HCT116 (cell line): ENCODE measurements around the gene PYY. TPM values are rescaled to one million over a fixed set of nuclear protein-coding genes. Genes with fewer than 3 reads are reported as not detected.

Experiments used
- ATAC-seq: fragments of 200-7000 bp; cut with Tn5 transposase; 2 replicates; pipeline ENCODE4 v1.9.1; 2020; ENCODE audit warnings: mild to moderate bottlenecking, moderate library complexity
- BruUV-seq: library from RNA; stranded (reverse); fragments of 400-500 nt; replicated peaks from 2 replicates; lab custom pipeline; 2021; lab: Mats Ljungman, UMichigan
- CTCF ChIA-PET: fragments of 300-600 bp; sonication (Branson Sonifier 250); formaldehyde crosslinking; loops from one replicate; lab custom pipeline; 2021; ENCODE audit warnings: antibody characterized with exemption; lab: Charles Lee
- POLR2A ChIA-PET: fragments of 300-600, 350-600 bp; sonication (Branson Sonifier 250); formaldehyde crosslinking; loops from one replicate; lab custom pipeline; 2021; ENCODE audit warnings: antibody characterized with exemption; lab: Charles Lee
- RAD21 ChIA-PET, 2 experiments: fragments of 300-600 bp; sonication (Branson Sonifier 250); formaldehyde crosslinking; loops; one replicate each; lab custom pipeline; 2023; ENCODE audit warnings: low total read pairs in 2 of 2; ENCODE audit not compliant: uncharacterized antibody in 2 of 2, unreplicated experiment in 2 of 2, low non-redundant PET in 1 of 2; lab: Charles Lee
- DNase-seq: peaks from one replicate; pipeline ENCODE4 v3.0.0-alpha.2; 2010; ENCODE audit warnings: low read depth, low spot score
- H2AFZ ChIP-seq: fragments of 200-600 bp; shearing (Covaris generic), sonication (generic); 2 replicates; pipeline ENCODE4 v1.6.1; 2017; ENCODE audit warnings: low read depth, mixed run types, mixed read lengths, antibody characterized with exemption, low read length; ENCODE audit not compliant: poor library complexity, severe bottlenecking
- H3K27ac ChIP-seq: 2 replicates; pipeline ENCODE4 v1.5.1; 2012; ENCODE audit warnings: low read depth, low read length
- H3K27me3 ChIP-seq: fragments of 200-600 bp; sonication (generic); 2 replicates; pipeline ENCODE4 v1.6.1; 2016; ENCODE audit warnings: mixed run types, low read length, mixed read lengths; ENCODE audit not compliant: insufficient read depth
- H3K36me3 ChIP-seq, 2 experiments: fragments of 200-500 bp in 1 of 2; fragments of 200-600 bp in 1 of 2; sonication (Bioruptor generic) in 1 of 2; sonication (generic) in 1 of 2; 2 replicates each; pipeline versions ENCODE4 v1.5.1 to v1.6.1; 2014 to 2016; ENCODE audit warnings: low read length in 2 of 2, inconsistent platforms in 1 of 2, mixed read lengths in 1 of 2, mixed run types in 1 of 2; ENCODE audit not compliant: insufficient read depth in 2 of 2, control insufficient read depth in 1 of 2
- H3K4me1 ChIP-seq, 2 experiments: fragments of 200-600 bp in 1 of 2; sonication (generic) in 1 of 2; 2 replicates each; pipeline versions ENCODE4 v1.5.1 to v1.6.1; 2012 to 2017; ENCODE audit warnings: low read length in 2 of 2, inconsistent platforms in 1 of 2, mild to moderate bottlenecking in 1 of 2, mixed read lengths in 1 of 2, mixed run types in 1 of 2, moderate library complexity in 1 of 2; ENCODE audit not compliant: insufficient read depth in 2 of 2, control insufficient read depth in 1 of 2
- H3K4me2 ChIP-seq: fragments of 200-600 bp; sonication (generic); 2 replicates; pipeline ENCODE4 v1.6.1; 2017; ENCODE audit warnings: mixed run types, low read length, mixed read lengths
- H3K4me3 ChIP-seq, 2 experiments: fragments of 200-600 bp in 1 of 2; sonication (generic) in 1 of 2; replicated peaks in 1 of 2; 2 replicates each; pipeline ENCODE4 v1.5.1; 2011 to 2016; ENCODE audit warnings: low read length in 2 of 2, control low read depth in 1 of 2, low read depth in 1 of 2, mild to moderate bottlenecking in 1 of 2, mixed read lengths in 1 of 2, mixed run types in 1 of 2
- H3K79me2 ChIP-seq: fragments of 200-600 bp; sonication (generic); 2 replicates; pipeline ENCODE4 v1.6.1; 2017; ENCODE audit warnings: mild to moderate bottlenecking, mixed run types, low read length, moderate library complexity, mixed read lengths; ENCODE audit not compliant: insufficient read depth
- H3K9ac ChIP-seq: fragments of 200-600 bp; sonication (generic); 2 replicates; pipeline ENCODE4 v1.6.1; 2016; ENCODE audit warnings: low read length, mixed read lengths
- H3K9me2 ChIP-seq: fragments of 200-600 bp; sonication (generic), shearing (Covaris generic); 2 replicates; pipeline ENCODE4 v1.6.1; 2017; ENCODE audit warnings: mixed run types, mild to moderate bottlenecking, moderate library complexity; ENCODE audit not compliant: insufficient read depth
- H3K9me3 ChIP-seq, 2 experiments: fragments of 200-500 bp in 1 of 2; fragments of 200-600 bp in 1 of 2; sonication (Bioruptor generic) in 1 of 2; sonication (generic) in 1 of 2; 2 replicates each; pipeline ENCODE4 v1.6.1; 2014 to 2017; ENCODE audit warnings: low read length in 2 of 2, mixed read lengths in 2 of 2, inconsistent platforms in 1 of 2, low read depth in 1 of 2, mild to moderate bottlenecking in 1 of 2, mixed run types in 1 of 2, moderate library complexity in 1 of 2; ENCODE audit not compliant: control insufficient read depth in 1 of 2, insufficient read depth in 1 of 2
- H4K20me1 ChIP-seq: fragments of 200-600 bp; sonication (generic), shearing (Covaris generic); 2 replicates; pipeline ENCODE4 v1.6.1; 2017; ENCODE audit warnings: mixed run types, mild to moderate bottlenecking, moderate library complexity; ENCODE audit not compliant: insufficient read depth
- CBX3 ChIP-seq: IDR thresholded peaks from 2 replicates; pipeline ENCODE4 v1.6.1; 2012; ENCODE audit warnings: low read depth
- CEBPB ChIP-seq: IDR thresholded peaks from 2 replicates; pipeline ENCODE4 v1.6.1; 2012; ENCODE audit warnings: low read depth
- EGR1 ChIP-seq: IDR thresholded peaks from 2 replicates; pipeline ENCODE4 v1.6.1; 2012; ENCODE audit warnings: low read depth
- FOSL1 ChIP-seq: IDR thresholded peaks from 2 replicates; pipeline ENCODE4 v1.6.1; 2012; ENCODE audit warnings: low read depth
- JUND ChIP-seq: IDR thresholded peaks from 2 replicates; pipeline ENCODE4 v1.6.1; 2012
- POLR2A ChIP-seq: IDR thresholded peaks from 2 replicates; pipeline ENCODE4 v1.7.0; 2011; ENCODE audit warnings: borderline replicate concordance; ENCODE audit not compliant: insufficient read depth, insufficient read length; ENCODE audit errors: extremely low read depth
- POLR2AphosphoS5 ChIP-seq: IDR thresholded peaks from 2 replicates; pipeline ENCODE4 v1.6.1; 2011; ENCODE audit warnings: mild to moderate bottlenecking, low read depth, low read length, moderate library complexity
- RAD21 ChIP-seq: IDR thresholded peaks from 2 replicates; pipeline ENCODE4 v1.6.1; 2012; ENCODE audit warnings: low read depth, mild to moderate bottlenecking
- SIN3A ChIP-seq: IDR thresholded peaks from 2 replicates; pipeline ENCODE4 v1.6.1; 2012; ENCODE audit warnings: low read depth
- SP1 ChIP-seq: IDR thresholded peaks from 2 replicates; pipeline ENCODE4 v1.6.1; 2012; ENCODE audit warnings: low read depth
- SRF ChIP-seq: IDR thresholded peaks from 2 replicates; pipeline ENCODE4 v1.6.1; 2012; ENCODE audit warnings: low read depth
- TCF7L2 ChIP-seq: IDR thresholded peaks from 2 replicates; pipeline ENCODE4 v1.7.0; 2011; ENCODE audit warnings: borderline replicate concordance, inconsistent platforms; ENCODE audit not compliant: insufficient read depth, insufficient read length; ENCODE audit errors: extremely low read depth
- YY1 ChIP-seq: IDR thresholded peaks from 2 replicates; pipeline ENCODE4 v1.6.1; 2011; ENCODE audit warnings: low read length, low read depth, moderate library complexity, mild to moderate bottlenecking; ENCODE audit not compliant: insufficient replicate concordance; ENCODE audit errors: extremely low read depth
- ZFX ChIP-seq: fragments of 450-650 bp; IDR thresholded peaks from 2 replicates; pipeline ENCODE4 v1.6.1; 2017
- ZNF274 ChIP-seq: fragments of 200-500 bp; sonication (Bioruptor generic); IDR thresholded peaks from 2 replicates; pipeline ENCODE4 v1.6.1; 2014; ENCODE audit warnings: mild to moderate bottlenecking, low read depth, low read length, inconsistent platforms
- intact Hi-C: fragments of 100-400 bp; cut with micrococcal nuclease; formaldehyde crosslinking; loops from 2 replicates; pipeline ENCODE4 v1.10.0; 2022
- total RNA-seq: library from RNA; stranded (reverse); gene quantifications from one replicate; pipeline ENCODE4 v1.2.1, GENCODE V29; 2021; ENCODE audit not compliant: unreplicated experiment
- TF ChIP-seq, protein P1 (sequence below): IDR thresholded peaks from 2 replicates; pipeline ENCODE4 v1.6.1; 2012
- TF ChIP-seq, protein P2 (sequence below): IDR thresholded peaks from 2 replicates; pipeline ENCODE4 v1.6.1; 2012
- TF ChIP-seq, protein P3 (sequence below), 3 experiments: fragments of 200-600 bp in 1 of 3; sonication (generic) in 1 of 3; IDR thresholded peaks in 2 of 3; conservative IDR thresholded peaks in 1 of 3; 2 replicates each; pipeline ENCODE4 v1.5.1; 2012 to 2017; ENCODE audit warnings: low read depth in 2 of 3, low read length in 2 of 3, antibody characterized with exemption in 1 of 3, borderline replicate concordance in 1 of 3, control low read depth in 1 of 3, mild to moderate bottlenecking in 1 of 3, mixed read lengths in 1 of 3, mixed run types in 1 of 3, moderate library complexity in 1 of 3; ENCODE audit not compliant: insufficient read depth in 1 of 3

The PYY gene
- total RNA-seq, 1 experiment from 2014 or later = 0.52 TPM

DNA sequence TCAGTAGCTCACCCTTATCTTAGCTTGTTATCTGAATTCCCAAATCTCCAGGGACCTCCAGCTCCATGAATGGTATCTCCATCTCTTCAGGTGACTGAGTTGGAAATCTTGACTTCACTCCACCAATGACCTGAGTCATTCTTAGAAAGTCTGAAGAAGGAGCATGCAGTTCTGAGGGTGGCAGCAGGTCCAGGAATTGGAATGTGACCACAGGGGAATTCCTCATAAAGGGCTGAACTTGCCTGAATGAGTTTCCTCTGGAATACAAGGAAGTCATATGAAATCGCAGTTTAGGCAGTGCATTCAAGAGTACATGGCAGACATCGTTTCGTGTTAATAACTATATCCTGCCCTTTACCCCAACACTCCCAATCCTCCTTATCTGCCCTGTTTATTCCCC lies 12.5 kb upstream of the PYY start:
- DNase-seq (no peak), ATAC-seq (no peak)
- RAD21 ChIA-PET = no interaction called here
- Histone ChIP-seq H3K9me2 (no peaks in the 10 kb centered on the region), H3K9ac (no peak overlapping the region), H3K79me2 (no peaks in the 10 kb centered on the region), H3K4me2 (no peak overlapping the region), H3K4me3 (no peak overlapping the region), H3K27ac (no peak overlapping the region), H3K4me1 (no peaks in the 10 kb centered on the region; a peak in 1 of 4 replicates), H3K9me3 (no peaks in the 10 kb centered on the region), H3K27me3 (no peaks in the 10 kb centered on the region), H2AFZ (no peak overlapping the region), H4K20me1 (no peaks in the 10 kb centered on the region), H3K36me3 (no peaks in the 10 kb centered on the region)
- intact Hi-C loops = no loop called here
- no TSS peak for BruUV-seq
- POLR2A ChIA-PET = no interaction called here
- CTCF ChIA-PET = interaction anchor here (1.6 kb wide), 1 partner anchor 22 kb away, joined by 4 read pairs; no protein-coding TSS in a partner anchor
- TF ChIP-seq, protein P1, sequence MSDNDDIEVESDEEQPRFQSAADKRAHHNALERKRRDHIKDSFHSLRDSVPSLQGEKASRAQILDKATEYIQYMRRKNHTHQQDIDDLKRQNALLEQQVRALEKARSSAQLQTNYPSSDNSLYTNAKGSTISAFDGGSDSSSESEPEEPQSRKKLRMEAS = no peak
- TF ChIP-seq SP1 (no peak), TCF7L2 (no peak), SRF (no peak), SIN3A (no peak), JUND (no peak), ZFX (no peak), CEBPB (no peak), CBX3 (no peak), FOSL1 (no peak), POLR2AphosphoS5 (no peak), POLR2A (no peak), RAD21 (no peak)
- TF ChIP-seq, protein P2, sequence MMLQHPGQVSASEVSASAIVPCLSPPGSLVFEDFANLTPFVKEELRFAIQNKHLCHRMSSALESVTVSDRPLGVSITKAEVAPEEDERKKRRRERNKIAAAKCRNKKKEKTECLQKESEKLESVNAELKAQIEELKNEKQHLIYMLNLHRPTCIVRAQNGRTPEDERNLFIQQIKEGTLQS = no peak

- TF ChIP-seq, protein P2 = no peak
- TF ChIP-seq TCF7L2 (no peak), SP1 (no peak), ZNF274 (no peak), EGR1 (no peak), YY1 (no peak), SIN3A (no peak)
- TF ChIP-seq, protein P3, sequence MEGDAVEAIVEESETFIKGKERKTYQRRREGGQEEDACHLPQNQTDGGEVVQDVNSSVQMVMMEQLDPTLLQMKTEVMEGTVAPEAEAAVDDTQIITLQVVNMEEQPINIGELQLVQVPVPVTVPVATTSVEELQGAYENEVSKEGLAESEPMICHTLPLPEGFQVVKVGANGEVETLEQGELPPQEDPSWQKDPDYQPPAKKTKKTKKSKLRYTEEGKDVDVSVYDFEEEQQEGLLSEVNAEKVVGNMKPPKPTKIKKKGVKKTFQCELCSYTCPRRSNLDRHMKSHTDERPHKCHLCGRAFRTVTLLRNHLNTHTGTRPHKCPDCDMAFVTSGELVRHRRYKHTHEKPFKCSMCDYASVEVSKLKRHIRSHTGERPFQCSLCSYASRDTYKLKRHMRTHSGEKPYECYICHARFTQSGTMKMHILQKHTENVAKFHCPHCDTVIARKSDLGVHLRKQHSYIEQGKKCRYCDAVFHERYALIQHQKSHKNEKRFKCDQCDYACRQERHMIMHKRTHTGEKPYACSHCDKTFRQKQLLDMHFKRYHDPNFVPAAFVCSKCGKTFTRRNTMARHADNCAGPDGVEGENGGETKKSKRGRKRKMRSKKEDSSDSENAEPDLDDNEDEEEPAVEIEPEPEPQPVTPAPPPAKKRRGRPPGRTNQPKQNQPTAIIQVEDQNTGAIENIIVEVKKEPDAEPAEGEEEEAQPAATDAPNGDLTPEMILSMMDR (IDR thresholded peaks at IDR 0.05 in 2 of 3, conservative IDR thresholded peaks at IDR 0.05 in 1 of 3; ENCODE audit: borderline replicate concordance in 1 of 3, insufficient read depth in 1 of 3, low read depth in 2 of 3, low read length in 2 of 3) = no peak
- ChIA-PET CTCF (no interaction called here), RAD21 (no interaction called here), POLR2A (no interaction called here)
- intact Hi-C loops = no loop called here
- Histone ChIP-seq H3K4me1 (no peaks in the 10 kb centered on the region; a peak in 1 of 4 replicates), H3K36me3 (no peaks in the 10 kb centered on the region), H3K9ac (no peak overlapping the region), H3K9me3 (no peaks in the 10 kb centered on the region), H3K27ac (no peak overlapping the region), H3K9me2 (no peaks in the 10 kb centered on the region), H3K79me2 (no peaks in the 10 kb centered on the region), H3K4me2 (no peak overlapping the region), H2AFZ (no peak overlapping the region), H4K20me1 (no peaks in the 10 kb centered on the region), H3K27me3 (no peaks in the 10 kb centered on the region), H3K4me3 (no peak overlapping the region)
- no TSS peak for BruUV-seq
- ATAC-seq (no peak), DNase-seq (no peak)
These were observed 8.7 kb upstream of the PYY start for GRCh38 chr17:43962479-43962878.
